ENCODE measurements around the gene KIF1C. TPM values are rescaled to one million over a fixed set of nuclear protein-coding genes. Genes with fewer than 3 reads are reported as not detected.

The KIF1C gene
- total and polyA plus RNA-seq, 9 of the 15 experiments (the other 6 are each of a cell fraction or from before 2014, with no cell fraction given), result 0.38 to 68.4 (median 25.1) TPM

- no peaks in the 10 kb centered on the region for H3K79me2 ChIP-seq (ENCODE audit: control insufficient read depth, insufficient read depth, low read length)
- in situ Hi-C loops (cut with MboI), result no loop called here
- H3K36me3 ChIP-seq (ENCODE audit: control insufficient read depth, insufficient read depth, low read length), result peaks cover 39% of the 10 kb centered on the region; the same call in 2 of the 3 replicates
- ChIA-PET POLR2A (interaction anchor here (1.0 kb wide), 1 partner anchor 33 kb away, joined by 3 read pairs; the partner anchor contains the start of gene CAMTA2), CTCF (ENCODE audit: low intra/inter-chr PET ratio) (no interaction called here)
- no peak overlapping the region for H3K9ac ChIP-seq (ENCODE audit: insufficient read depth in 1 of 2, low read depth in 2 of 2, low read length in 2 of 2)
- BruUV-seq (replicated peaks), result no TSS peak
- H3K9me3 ChIP-seq (replicated peaks; ENCODE audit: control insufficient read depth, insufficient read depth, low read depth, low read length), result no peaks in the 10 kb centered on the region
- H3K4me3 ChIP-seq, result no peak overlapping the region
- no peak overlapping the region for H3K4me2 ChIP-seq (ENCODE audit: insufficient read depth, low read length)
- H4K20me1 ChIP-seq (replicated peaks; ENCODE audit: control insufficient read depth, insufficient read depth, low read length), result no peaks in the 10 kb centered on the region
- no peaks in the 10 kb centered on the region for H3K27me3 ChIP-seq (ENCODE audit: control insufficient read depth in 2 of 2, insufficient read depth in 2 of 2, low read length in 2 of 2)
- ATAC-seq (no peak), FAIRE-seq (no peak), DNase-seq (ENCODE audit: extremely low read depth in 1 of 4, low spot score in 3 of 4) (no peak)
- WGBS (ENCODE audit: insufficient coverage, low coverage, missing lambda C conversion rate), result 84% methylated on average over 9 of the region's 20 CpGs
- H3K4me1 ChIP-seq (replicated peaks in 1 of 2; ENCODE audit: control insufficient read depth in 2 of 2, insufficient read depth in 2 of 2, low read length in 2 of 2), result peaks cover 0 to 5% of the 10 kb centered on the region in 2 experiments; a peak in 1 of 5 replicates
- no peak overlapping the region for H2AFZ ChIP-seq (ENCODE audit: low read depth, low read length)
- intact Hi-C loops (cut with micrococcal nuclease), result no loop called here
- H3K27ac ChIP-seq (ENCODE audit: extremely low read depth, low read depth, low read length), result no peak overlapping the region
- no peaks in the 10 kb centered on the region for H3K9me1 ChIP-seq (ENCODE audit: control insufficient read depth, insufficient read depth, low read length)
- TF ChIP-seq POLR2B (IDR thresholded peaks at IDR 0.05; ENCODE audit: low read depth, partially characterized antibody) (no peak), ZNF778 (CRISPR knock-in tag; IDR thresholded peaks at IDR 0.05) (no peak), CTCF (IDR thresholded peaks at IDR 0.05 in 2 of 3, conservative IDR thresholded peaks at IDR 0.05 in 1 of 3; ENCODE audit: insufficient read depth in 2 of 3, low read depth in 1 of 3, low read length in 3 of 3) (no peak), ZNF143 (CRISPR knock-in tag; IDR thresholded peaks at IDR 0.05) (no peak), SMARCA4 (IDR thresholded peaks at IDR 0.05) (no peak), ZNF586 (CRISPR knock-in tag; conservative IDR thresholded peaks at IDR 0.05) (no peak), NFIX (CRISPR knock-in tag; IDR thresholded peaks at IDR 0.05; ENCODE audit: low read depth) (no peak), RAD21 (CRISPR knock-in tag; conservative IDR thresholded peaks at IDR 0.05 in 1 of 2, IDR thresholded peaks at IDR 0.05 in 1 of 2) (no peak), SNIP1 (IDR thresholded peaks at IDR 0.05; ENCODE audit: low read depth) (no peak), RBBP5 (IDR thresholded peaks at IDR 0.05; ENCODE audit: borderline replicate concordance, insufficient read depth, low read length, poor library complexity, severe bottlenecking) (no peak)
- TF ChIP-seq, protein P1, sequence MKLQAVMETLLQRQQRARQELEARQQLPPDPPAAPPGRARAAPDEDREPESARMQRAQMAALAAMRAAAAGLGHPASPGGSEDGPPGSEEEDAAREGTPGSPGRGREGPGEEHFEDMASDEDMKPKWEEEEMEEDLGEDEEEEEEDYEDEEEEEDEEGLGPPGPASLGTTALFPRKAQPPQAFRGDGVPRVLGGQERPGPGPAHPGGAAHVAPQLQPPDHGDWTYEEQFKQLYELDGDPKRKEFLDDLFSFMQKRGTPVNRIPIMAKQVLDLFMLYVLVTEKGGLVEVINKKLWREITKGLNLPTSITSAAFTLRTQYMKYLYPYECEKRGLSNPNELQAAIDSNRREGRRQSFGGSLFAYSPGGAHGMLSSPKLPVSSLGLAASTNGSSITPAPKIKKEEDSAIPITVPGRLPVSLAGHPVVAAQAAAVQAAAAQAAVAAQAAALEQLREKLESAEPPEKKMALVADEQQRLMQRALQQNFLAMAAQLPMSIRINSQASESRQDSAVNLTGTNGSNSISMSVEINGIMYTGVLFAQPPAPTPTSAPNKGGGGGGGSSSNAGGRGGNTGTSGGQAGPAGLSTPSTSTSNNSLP (IDR thresholded peaks at IDR 0.05; ENCODE audit: borderline replicate concordance, low read depth, low read length), result no peak
- TF ChIP-seq, protein P2, sequence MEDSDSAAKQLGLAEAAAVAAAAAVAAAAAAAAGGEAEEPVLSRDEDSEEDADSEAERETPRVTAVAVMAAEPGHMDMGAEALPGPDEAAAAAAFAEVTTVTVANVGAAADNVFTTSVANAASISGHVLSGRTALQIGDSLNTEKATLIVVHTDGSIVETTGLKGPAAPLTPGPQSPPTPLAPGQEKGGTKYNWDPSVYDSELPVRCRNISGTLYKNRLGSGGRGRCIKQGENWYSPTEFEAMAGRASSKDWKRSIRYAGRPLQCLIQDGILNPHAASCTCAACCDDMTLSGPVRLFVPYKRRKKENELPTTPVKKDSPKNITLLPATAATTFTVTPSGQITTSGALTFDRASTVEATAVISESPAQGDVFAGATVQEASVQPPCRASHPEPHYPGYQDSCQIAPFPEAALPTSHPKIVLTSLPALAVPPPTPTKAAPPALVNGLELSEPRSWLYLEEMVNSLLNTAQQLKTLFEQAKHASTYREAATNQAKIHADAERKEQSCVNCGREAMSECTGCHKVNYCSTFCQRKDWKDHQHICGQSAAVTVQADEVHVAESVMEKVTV (CRISPR knock-in tag; IDR thresholded peaks at IDR 0.05), result no peak
- TF ChIP-seq, protein P3, sequence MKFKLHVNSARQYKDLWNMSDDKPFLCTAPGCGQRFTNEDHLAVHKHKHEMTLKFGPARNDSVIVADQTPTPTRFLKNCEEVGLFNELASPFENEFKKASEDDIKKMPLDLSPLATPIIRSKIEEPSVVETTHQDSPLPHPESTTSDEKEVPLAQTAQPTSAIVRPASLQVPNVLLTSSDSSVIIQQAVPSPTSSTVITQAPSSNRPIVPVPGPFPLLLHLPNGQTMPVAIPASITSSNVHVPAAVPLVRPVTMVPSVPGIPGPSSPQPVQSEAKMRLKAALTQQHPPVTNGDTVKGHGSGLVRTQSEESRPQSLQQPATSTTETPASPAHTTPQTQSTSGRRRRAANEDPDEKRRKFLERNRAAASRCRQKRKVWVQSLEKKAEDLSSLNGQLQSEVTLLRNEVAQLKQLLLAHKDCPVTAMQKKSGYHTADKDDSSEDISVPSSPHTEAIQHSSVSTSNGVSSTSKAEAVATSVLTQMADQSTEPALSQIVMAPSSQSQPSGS (CRISPR knock-in tag; IDR thresholded peaks at IDR 0.05), result no peak
Observed at GRCh38 chr17:5020502-5021023, 22.8 kb downstream of the KIF1C start.

All from K562 (cell line).